LHCN-M2 (cell line): ENCODE data around the gene NCAPG2. TPM values are rescaled to one million over a fixed set of nuclear protein-coding genes. Genes with fewer than 3 reads are reported as not detected.
"Not testable (repeated sequence)": the region's sequence is repeated elsewhere in the genome, so short reads cannot be mapped to it uniquely, and the experiment has no call there.

ENCODE experiments used
- DNase-seq: peaks from one replicate; pipeline ENCODE4 v3.0.0-alpha.2; 2012; ENCODE audit warnings: low read depth
- total RNA-seq: library from RNA; depleted of rRNA; stranded (reverse); fragments of >200 nt; gene quantifications from 2 replicates; pipeline ENCODE4 v1.2.3, GENCODE V29; 2014

Gene NCAPG2
- total RNA-seq, 1 experiment from 2014 or later, result 83.5 TPM

DNA sequence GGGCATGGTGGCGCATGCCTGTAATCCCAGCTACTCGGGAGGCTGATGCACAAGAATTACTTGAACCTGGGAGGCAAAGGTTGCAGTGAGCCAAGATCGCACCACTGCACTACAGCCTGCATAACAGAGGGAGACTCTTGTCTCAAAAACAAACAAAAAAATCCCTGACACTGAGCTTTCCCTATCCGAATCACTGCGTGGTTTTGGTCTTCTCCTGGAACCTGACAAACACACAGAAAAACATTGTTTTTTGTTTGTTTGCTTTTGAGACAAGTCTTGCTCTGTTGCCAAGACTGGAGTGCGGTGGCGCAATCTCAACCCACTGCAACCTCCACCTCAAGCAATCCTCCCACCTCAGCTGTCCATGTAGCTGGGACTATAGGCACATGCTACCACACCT is 66.6 kb downstream of the NCAPG2 start:
- DNase-seq, result peak; percentile 17

DNA sequence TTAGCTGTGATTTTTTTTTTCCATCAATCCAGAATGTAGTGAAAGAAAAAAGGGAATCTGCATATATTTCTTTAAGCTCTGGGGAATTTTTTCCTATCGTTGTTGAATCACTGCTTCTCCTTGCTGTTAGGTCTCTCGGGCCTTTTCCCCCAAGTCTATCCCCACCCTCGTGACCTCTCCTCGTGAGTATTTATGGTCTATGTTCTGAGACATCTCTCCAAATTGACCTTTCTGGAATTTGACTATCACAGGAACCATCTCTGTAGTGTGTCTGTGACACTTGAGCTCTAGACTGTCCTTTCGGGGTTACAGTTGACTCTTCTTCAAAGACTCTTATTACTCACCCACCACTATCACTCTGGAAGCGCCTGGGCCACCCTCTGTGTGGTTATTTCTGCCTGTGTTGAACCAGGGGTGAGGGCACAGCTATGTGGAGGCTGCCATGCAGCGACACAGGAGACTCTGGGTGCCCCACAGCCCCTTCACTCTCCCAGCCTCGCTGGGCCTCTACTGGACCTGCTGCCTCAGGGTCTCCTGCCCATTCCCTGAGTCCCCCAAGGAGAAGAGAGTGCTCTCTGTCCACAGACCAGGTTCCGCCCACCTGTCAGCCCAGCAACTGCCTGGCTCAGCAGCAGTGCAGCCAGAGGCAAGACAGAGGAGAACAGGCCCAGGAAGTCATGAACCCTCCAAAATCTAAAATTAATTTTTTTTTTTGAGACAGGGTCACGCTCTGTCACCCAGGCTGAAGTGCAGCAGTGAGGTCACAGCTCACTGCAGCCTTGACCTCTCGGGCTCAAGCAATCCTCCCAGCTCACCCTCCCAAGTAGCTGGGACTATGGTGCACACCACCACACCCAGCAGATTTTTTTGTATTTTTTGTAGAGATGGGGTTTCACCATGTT is 71.3 kb downstream of the NCAPG2 start:
- no peak for DNase-seq

DNA sequence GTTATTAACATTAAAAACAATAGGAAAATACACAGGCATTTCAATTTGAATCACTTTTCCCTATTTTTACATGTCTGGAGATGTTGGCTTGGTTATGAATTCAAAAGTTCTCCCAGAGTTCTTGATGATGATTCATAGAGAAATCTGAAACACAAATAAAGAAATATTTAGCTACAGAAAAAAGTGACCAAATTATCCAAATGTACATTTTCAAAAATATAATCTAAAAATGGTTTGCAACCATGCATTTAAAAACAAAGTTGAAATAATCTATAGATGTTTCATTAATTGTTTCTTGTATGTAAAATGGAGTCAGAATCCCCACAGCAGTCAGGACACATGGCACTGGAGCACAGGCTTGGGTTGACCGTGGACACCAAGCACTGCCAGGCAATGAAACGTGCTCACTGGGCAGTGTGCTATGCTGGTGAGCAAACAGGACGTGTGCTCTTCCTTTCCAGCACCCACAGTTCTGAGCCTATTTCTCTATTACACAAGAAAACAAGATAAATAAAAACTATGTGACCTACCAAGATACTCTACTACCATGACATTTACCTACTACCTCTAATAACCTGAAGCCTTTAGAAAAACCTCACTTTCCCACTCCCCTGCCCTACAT is 72.9 kb downstream of the NCAPG2 start:
- DNase-seq, result no peak

DNA sequence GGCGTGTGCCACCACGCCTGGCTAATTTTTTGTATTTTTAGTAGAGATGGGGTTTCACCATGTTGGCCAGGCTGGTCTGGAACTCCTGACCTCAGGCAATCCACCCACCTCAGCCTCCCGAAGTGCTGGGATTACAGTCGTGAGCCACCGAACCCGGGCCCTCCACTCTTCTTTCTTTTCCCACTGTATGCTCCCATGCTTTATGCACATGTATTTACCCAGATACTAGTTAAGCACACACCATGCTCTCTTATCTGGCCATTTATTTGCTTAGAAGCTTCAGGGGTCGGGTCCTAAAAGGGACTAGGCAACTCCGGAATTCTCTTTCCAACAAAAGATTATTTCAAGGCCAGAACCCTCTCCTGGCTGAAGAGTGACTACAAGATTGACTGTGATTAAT is 78.3 kb downstream of the NCAPG2 start:
- DNase-seq, result not testable (repeated sequence)

DNA sequence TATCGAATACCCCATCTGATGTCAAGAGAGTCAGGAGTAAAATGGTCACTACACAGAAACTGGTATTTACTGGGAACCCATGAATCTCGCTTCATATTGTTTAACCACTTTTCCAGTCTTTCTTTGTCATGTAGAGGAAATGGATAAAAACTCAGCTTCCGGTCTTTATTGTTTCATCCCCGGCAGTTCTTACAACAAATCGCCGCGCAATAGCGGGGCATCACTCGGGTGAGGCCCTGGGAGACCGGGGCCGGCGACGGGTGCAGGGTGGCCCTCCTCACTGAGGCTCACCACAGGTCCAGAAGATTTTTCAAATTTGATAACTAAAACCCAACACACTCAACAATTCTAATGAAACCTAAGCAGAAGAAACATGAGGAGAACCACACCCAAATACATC is 81.4 kb downstream of the NCAPG2 start:
- DNase-seq, result no peak

DNA sequence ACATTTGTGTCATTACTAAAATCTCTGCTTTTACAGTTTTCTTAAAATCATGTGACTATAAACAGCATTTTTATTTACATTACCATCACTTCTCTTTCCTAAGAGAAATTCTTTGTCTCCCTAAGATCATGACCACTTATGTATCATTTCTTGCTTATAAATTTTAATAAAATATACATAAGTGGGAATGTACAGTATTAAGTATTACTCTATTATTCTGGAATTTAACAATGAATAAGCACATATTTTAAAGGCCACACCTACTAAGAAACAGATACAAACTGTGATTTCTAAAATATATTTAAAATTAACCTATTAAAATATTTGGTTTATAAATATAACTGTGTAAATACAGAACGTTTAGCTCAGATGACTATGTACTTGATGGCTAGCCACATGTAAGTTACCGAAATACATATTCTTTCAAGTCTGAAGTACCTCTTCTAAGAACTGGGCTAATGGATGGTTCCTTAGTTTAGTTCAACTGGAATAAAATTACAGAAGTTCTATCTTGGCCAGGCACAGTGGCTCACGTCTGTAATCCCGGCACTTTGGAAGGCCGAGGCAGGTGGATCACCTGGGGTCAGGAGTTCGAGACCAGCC is 83.7 kb downstream of the NCAPG2 start:
- no peak for DNase-seq

DNA sequence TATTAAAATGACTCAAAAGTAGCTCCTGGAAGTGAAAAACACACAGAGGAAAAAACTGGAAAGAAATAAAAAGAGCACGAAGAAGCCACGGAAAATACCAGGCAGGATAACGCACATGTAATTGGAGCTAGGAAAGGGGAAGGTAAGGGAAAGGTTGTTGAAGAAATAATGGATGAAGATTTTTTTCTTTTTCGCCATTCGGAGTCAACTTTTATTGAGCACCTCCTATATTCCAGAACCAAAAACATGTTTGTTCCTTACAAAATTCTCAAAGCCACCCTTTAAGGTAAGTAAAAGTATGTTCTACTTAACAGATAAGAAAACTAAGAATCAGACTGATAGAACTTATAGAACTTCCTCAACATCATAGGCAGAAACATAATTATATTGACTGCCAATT is 84.2 kb downstream of the NCAPG2 start:
- no peak for DNase-seq

DNA sequence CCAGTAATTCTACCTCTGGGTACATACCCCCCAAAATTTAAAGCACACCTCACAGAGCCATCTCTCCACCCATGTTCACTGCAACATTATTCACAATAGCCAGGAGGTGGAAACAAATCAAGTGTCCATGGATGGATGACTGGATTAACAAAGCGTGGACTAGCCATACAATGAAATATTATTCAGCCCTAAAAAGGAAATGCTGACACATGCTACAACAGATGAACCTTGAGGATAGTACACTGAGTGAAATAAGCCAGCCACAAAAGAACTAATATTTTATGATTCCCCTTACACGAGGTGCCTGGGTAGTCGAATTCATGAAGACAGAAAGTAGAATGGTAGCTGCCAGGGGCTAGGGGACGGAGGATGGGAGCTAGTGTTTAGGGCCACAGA is 85.9 kb downstream of the NCAPG2 start:
- DNase-seq, result no peak

DNA sequence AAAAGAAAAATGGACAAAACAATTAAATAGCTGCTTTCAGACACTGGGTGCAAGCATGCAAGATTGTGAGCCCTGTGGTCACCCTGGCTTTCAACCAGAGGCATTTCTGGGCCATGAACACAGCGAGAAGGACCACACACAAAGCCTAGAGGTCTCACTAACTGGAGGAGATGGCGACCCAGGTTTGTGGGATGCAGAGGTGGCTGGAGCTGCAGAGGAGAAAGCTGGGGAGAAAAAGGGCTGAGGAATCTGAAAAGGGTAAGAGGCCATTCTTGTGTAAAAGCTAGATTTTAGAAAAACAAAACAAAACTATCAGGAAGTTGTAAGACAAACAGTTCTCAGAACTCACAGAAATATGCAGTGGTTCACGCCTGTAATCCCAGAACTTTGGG is 86.9 kb downstream of the NCAPG2 start:
- no peak for DNase-seq

DNA sequence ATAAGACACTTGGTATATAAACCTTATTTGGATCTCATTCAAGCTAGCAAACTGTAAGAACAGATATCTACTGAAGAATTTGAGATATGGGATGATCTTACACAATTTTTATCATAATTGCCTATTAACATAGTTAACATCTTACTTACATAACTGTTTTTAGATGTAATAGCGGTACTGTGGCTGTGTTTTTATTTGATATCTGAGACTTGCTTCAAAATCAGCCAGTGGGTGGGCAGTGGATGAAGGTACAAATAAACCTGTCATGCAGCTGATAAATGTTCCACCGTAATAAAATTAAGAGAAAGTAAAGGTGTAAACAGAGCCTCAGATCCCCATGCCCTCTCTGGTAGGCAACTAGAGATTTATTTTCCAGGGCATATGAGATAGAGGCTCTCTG is 88.6 kb downstream of the NCAPG2 start:
- DNase-seq, result no peak

DNA sequence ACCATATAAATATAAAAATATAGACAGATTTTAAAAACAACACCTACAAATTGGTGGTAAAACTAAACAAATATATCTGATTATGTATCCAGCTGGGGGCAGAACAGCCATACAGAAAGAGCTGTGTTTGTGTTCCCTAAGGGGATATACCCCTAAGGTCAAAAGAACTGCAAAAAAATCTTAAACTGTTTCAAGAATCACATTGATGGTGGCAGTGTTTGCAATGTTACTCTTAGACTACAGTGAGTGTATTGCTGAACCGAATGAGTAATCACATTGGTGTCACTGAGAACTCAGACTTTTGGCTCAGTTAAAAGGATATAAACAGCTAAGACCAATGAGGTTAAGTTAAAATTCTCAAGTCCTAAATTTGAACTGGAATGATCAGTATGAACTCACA is 89.9 kb downstream of the NCAPG2 start:
- DNase-seq, result peak; percentile 64

DNA sequence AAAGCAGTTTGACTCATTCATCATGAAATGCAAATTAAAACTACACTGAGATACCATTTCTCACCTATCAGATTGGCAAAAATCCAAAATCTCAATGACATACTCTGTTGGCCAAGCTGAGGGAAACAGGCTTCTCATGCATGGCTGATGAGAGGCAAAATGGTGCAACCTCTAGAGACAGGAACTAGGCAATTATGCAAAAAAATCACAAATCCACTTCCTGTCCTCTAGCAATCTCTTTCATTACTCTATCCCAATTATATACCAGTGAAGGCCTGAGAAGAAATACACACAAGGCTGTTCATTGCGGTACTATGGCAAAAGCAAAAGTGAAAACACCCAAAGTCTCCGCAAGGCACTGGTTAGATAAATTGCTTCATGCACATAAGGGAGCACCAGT is 91.1 kb downstream of the NCAPG2 start:
- no peak for DNase-seq

DNA sequence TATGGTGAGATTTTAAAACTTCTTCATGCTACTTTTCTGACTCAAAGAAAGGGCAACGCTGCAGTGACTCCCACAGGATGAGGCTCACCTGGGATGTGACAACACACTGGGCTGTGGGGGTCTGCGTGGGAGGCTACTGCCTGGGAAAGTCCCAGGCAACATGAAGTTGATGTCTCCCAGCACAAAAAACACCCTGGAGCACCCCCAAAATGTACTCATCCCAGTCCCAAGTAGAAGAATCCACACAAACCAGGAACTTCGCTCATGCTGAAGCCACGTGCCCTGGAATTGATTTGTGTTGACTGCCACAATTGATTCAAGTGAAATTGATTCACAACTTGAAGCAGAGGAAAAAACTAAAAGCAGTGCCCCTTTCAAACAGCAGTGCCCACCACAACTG is 92.1 kb downstream of the NCAPG2 start:
- DNase-seq, result no peak

DNA sequence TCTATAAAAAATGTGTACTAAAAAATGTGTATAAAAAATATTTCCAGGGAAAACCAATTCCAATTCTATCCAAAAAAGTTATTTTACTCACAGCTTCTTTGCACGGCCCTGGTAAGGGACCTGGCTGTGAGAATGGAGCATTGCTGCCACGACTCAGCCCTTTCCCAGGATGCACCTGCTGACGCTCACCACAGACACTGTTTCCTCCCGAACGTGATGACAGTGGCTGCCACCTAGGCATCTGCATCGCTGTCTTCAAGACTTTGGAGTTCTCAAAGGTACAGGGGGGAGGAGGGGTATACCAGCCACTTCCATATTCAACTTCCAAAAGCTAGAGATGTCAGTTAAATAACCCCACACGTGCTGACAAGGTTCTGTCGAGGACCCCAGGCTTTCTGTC is 93.1 kb downstream of the NCAPG2 start:
- no peak for DNase-seq

DNA sequence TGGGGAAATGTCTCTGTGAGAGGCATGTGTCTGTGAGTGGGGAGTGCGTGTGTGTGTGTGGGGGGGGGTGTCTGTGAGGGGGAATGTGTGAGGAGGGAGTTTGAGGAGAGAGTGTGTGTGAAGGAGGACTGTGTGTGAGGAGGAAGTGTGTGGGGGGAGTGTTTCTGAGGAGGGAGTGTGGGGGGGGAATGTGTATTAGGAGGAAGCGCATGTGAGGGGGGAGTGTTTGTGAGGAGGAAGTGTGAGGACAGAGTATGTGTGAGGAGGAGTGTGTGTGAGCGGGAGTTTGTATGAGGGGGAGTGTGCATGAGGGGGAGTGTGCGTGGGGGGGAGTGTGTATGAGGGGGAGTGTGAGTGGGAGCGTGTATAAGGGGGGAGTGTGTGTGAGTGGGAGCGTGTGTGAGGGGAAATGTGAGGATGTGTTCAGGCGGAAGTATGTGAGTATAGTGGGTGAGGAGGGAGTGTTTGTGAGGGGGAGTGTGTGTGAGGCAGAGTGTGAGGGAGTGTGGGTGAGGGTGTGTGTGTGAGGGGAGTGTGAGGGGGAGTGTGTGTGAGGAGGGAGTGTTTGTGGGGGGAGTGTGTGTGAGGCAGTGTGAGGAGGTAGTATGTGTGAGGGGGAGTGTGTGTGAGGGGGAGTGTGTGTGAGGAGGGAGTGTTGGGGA is 95.2 kb downstream of the NCAPG2 start:
- DNase-seq, result no peak

DNA sequence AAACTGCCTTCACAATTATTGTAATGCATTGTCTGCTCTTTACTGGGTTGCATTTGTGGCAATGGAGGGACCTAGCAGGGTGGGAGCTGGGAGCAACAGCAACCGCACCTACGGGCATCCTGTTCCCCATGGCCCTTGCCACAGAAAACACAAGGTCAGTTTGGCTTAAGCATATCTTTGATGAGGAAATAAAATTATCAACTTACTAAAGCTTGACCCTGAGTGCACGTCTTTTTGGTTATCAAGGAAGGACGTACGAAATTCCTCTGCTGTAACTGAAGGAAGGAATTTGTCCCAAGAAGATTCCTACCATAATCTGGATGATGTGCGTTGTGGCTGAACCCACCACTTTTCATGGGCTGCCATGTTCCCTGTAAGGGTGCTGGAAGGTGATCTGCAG is 97.0 kb downstream of the NCAPG2 start:
- DNase-seq, result no peak

DNA sequence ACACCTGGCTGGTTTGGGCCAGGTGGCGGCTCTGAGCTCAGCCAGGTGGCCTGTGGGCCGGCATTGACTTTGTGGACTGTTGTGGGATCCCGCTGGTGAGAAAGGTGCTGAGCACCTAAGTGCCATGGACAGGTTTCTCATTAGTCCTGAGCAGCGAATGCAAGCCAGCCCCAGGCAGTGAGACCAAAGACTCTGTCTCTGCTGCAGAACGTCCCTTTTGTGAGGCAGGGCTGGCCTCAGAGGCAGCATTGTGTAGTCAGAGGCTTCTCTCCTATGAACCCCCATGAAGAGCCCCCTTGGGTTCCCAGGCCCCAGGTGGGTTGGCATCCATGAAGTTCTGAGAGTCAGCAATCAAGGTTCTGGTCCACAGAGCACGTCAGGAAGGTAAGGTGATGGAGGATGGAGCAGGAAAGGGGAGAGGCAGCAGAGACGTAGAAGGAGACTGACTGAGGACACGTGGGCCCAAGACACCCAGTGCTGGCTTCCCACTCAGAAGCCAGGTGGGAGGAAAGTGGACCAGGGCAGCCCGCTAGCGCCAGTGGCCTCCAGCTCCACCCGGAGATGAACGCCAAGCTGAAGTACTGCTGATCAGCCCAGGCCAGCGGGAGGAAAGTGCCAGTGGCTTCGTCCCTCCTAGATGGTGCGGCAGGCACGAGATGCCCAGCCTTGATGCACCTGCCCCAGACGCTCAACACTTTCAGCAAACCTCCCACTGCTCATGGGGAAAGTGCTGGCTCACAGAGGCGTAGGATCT is 97.8 kb downstream of the NCAPG2 start:
- no peak for DNase-seq

DNA sequence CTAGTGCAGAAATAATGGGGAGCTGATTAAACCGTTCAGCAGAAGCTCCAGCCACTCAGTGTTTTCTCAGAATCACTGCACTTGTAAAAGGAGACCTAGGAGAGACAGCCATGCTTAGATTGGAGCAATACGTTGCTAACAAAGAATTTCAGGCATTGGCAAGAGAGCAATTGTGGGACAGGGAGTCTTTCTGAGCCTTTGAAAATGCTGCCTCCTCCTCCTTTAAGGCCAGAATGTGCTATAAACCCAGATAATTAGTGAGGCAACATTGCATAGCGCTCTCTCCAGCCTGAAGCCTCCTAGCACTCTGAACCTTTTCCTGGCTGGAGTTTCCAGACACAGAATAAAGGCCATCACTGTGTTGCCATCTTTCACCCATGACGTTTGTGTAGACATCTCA is 98.5 kb downstream of the NCAPG2 start:
- no peak for DNase-seq

DNA sequence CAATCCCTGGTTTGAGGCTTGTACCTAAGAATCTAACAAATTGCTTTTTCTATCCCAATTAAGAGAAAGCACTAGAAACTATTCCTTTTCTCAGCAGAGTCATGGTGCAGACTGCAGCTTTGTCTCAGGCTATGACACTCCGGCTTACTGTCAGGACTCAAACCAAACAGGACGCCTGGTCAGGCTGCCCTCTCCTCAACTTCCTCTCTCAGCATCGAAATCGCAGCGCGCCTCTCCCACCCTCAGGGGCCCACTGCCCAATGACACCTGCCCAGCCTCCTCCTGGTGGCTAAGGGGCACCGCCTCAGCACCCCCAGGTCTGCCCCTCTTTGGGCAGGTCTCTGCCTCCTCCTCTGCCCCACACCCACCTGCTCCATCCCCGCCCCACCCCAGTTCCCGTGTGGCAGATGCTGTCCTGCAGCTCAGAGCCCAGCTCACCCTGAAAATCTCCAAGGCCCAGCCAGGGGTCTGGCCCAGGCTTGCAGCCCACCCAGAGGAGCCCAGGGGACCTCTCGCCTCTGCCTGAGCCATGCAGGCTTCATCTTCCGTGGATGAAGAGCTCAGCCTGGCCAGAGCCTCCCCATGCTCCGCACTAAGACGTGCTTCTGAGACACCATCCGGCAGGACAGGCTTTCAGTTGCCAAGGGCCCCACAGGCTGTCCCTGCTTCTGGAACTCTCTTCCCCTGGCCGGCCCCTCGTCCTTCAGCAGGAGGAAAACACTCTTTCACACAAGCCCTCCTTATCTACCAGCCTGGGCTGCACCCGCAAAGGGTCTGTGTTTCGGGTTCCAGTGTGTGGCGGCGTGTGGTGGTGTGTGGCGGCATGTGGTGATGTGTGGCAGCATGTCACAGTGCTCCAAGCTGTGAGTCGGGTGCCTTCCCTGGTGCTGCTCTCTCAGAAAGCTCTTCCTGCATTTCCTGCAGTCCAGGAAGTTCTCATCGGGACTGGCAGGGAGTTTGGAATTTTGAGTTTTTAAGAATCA is 100.5 kb downstream of the NCAPG2 start:
- DNase-seq, result no peak
